Astrocyte (in vitro differentiated cells and primary cell): ENCODE results near the gene C1QL1. TPM values are rescaled to one million over a fixed set of nuclear protein-coding genes. Genes with fewer than 3 reads are reported as not detected.
A peak's percentile ranks its signal among the peaks of the same experiment; 100 is the strongest.

Experiments
- DNase-seq: peaks from one replicate; pipeline ENCODE4 v3.0.0-alpha.2; 2010; ENCODE audit warnings: low read depth
- FAIRE-seq: peaks from 2 replicates; lab custom pipeline; 2011; peaks lifted over from hg19 to GRCh38; lab: Jason Lieb, UNC
- H2AFZ ChIP-seq: 2 replicates; pipeline ENCODE4 v1.6.0; 2012; ENCODE audit warnings: low read depth, low read length, inconsistent platforms
- H3K27ac ChIP-seq: 2 replicates; pipeline ENCODE4 v1.5.1; 2011; ENCODE audit warnings: low read depth, low read length, inconsistent platforms
- H3K27me3 ChIP-seq: 2 replicates; pipeline ENCODE4 v1.6.0; 2011; ENCODE audit warnings: low read length, inconsistent platforms; ENCODE audit not compliant: insufficient read depth
- H3K36me3 ChIP-seq: 2 replicates; pipeline ENCODE4 v1.5.1; 2011; ENCODE audit warnings: low read length, inconsistent platforms; ENCODE audit not compliant: insufficient read depth
- H3K4me1 ChIP-seq: 2 replicates; pipeline ENCODE4 v1.5.1; 2011; ENCODE audit warnings: low read length, inconsistent platforms; ENCODE audit not compliant: insufficient read depth
- H3K4me2 ChIP-seq: 2 replicates; pipeline ENCODE4 v1.6.0; 2012; ENCODE audit warnings: low read length, inconsistent platforms
- H3K4me3 ChIP-seq: 2 replicates; pipeline ENCODE4 v1.5.1; 2011; ENCODE audit warnings: low read depth, mild to moderate bottlenecking, low read length, inconsistent platforms; ENCODE audit not compliant: insufficient read depth
- H3K79me2 ChIP-seq: 2 replicates; pipeline ENCODE4 v1.6.0; 2012; ENCODE audit warnings: mild to moderate bottlenecking, low read length, inconsistent platforms; ENCODE audit not compliant: insufficient read depth
- H3K9ac ChIP-seq: 2 replicates; pipeline ENCODE4 v1.6.0; 2012; ENCODE audit warnings: mild to moderate bottlenecking, low read length, inconsistent platforms
- H3K9me3 ChIP-seq: 2 replicates; pipeline ENCODE4 v1.5.1; 2012; ENCODE audit warnings: low read depth, mild to moderate bottlenecking, low read length, inconsistent platforms; ENCODE audit not compliant: insufficient read depth
- H4K20me1 ChIP-seq: 2 replicates; pipeline ENCODE4 v1.6.0; 2012; ENCODE audit warnings: low read length, inconsistent platforms; ENCODE audit not compliant: insufficient read depth
- H3K27ac Mint-ChIP-seq: one replicate; pipeline ENCODE4 v1.8.0; 2021; ENCODE audit warnings: mild to moderate bottlenecking, mixed read lengths; ENCODE audit not compliant: unreplicated experiment
- H3K27me3 Mint-ChIP-seq: one replicate; pipeline ENCODE4 v1.8.0; 2021; ENCODE audit warnings: low read depth, mixed read lengths; ENCODE audit not compliant: unreplicated experiment
- H3K36me3 Mint-ChIP-seq: one replicate; pipeline ENCODE4 v1.8.0; 2021; ENCODE audit warnings: low read depth, mixed read lengths; ENCODE audit not compliant: unreplicated experiment
- H3K4me1 Mint-ChIP-seq: one replicate; pipeline ENCODE4 v1.8.0; 2021; ENCODE audit warnings: low read depth, mixed read lengths; ENCODE audit not compliant: unreplicated experiment
- H3K4me3 Mint-ChIP-seq: one replicate; pipeline ENCODE4 v1.8.0; 2021; ENCODE audit warnings: mild to moderate bottlenecking, moderate library complexity, mixed read lengths; ENCODE audit not compliant: unreplicated experiment
- H3K9me3 Mint-ChIP-seq: one replicate; pipeline ENCODE4 v1.8.0; 2021; ENCODE audit warnings: mild to moderate bottlenecking, mixed read lengths; ENCODE audit not compliant: unreplicated experiment
- CTCF ChIP-seq: IDR thresholded peaks from 2 replicates; pipeline ENCODE4 v1.5.1; 2011; ENCODE audit warnings: low read depth, mild to moderate bottlenecking, inconsistent platforms, low read length, moderate library complexity; ENCODE audit not compliant: insufficient read depth
- EZH2 ChIP-seq: IDR thresholded peaks from 2 replicates; pipeline ENCODE4 v1.6.1; 2012; ENCODE audit warnings: mild to moderate bottlenecking, low read length, inconsistent platforms; ENCODE audit not compliant: insufficient read depth
- total RNA-seq: library from RNA; stranded (reverse); gene quantifications from 2 replicates; pipeline ENCODE4 v1.2.1, GENCODE V29; 2021

Gene C1QL1
- total RNA-seq, 1 donor from 2014 or later: not detected

- peaks cover 4% of the 10 kb centered on the region for H3K27me3 ChIP-seq
- H3K36me3 ChIP-seq: no peaks in the 10 kb centered on the region
- no peaks in the 10 kb centered on the region for H3K36me3 Mint-ChIP-seq
- H3K9ac ChIP-seq: no peak overlapping the region
- no peak for DNase-seq
- no peaks in the 10 kb centered on the region for H4K20me1 ChIP-seq
- H3K4me3 ChIP-seq: no peak overlapping the region
- H3K4me1 Mint-ChIP-seq: peaks cover 3% of the 10 kb centered on the region
- TF ChIP-seq EZH2 (no peak), CTCF (no peak)
- peaks cover 5% of the 10 kb centered on the region for H3K27me3 Mint-ChIP-seq
- H3K79me2 ChIP-seq: no peaks in the 10 kb centered on the region
- no peaks in the 10 kb centered on the region for H3K9me3 Mint-ChIP-seq
- H3K27ac Mint-ChIP-seq: no peak overlapping the region
- H3K27ac ChIP-seq: no peak overlapping the region
- no peaks in the 10 kb centered on the region for H3K9me3 ChIP-seq
- peaks cover 5% of the 10 kb centered on the region for H3K4me1 ChIP-seq
- H3K4me3 Mint-ChIP-seq: no peak overlapping the region
- H2AFZ ChIP-seq: no peak overlapping the region
- no peak overlapping the region for H3K4me2 ChIP-seq
- no peak for FAIRE-seq
Observed at GRCh38 chr17:44955674-44956425, 12.3 kb downstream of the C1QL1 start.

- H3K9me3 ChIP-seq: no peaks in the 10 kb centered on the region
- Mint-ChIP-seq H3K27ac (no peak overlapping the region), H3K4me3 (no peak overlapping the region), H3K27me3 (peaks cover 9% of the 10 kb centered on the region), H3K4me1 (peaks cover 3% of the 10 kb centered on the region), H3K36me3 (no peaks in the 10 kb centered on the region), H3K9me3 (no peaks in the 10 kb centered on the region)
- no peak overlapping the region for H3K27ac ChIP-seq
- H3K27me3 ChIP-seq: peaks cover 4% of the 10 kb centered on the region
- H3K9ac ChIP-seq: no peak overlapping the region
- no peak for DNase-seq
- H4K20me1 ChIP-seq: no peaks in the 10 kb centered on the region
- no peaks in the 10 kb centered on the region for H3K79me2 ChIP-seq
- TF ChIP-seq EZH2: no peak
- TF ChIP-seq CTCF: no peak
- H3K4me3 ChIP-seq: no peak overlapping the region
- peaks cover 1% of the 10 kb centered on the region for H3K4me1 ChIP-seq
- no peak overlapping the region for H3K4me2 ChIP-seq
- no peak for FAIRE-seq
- no peaks in the 10 kb centered on the region for H3K36me3 ChIP-seq
- H2AFZ ChIP-seq: no peak overlapping the region
Observed at GRCh38 chr17:44952946-44953475, 15.1 kb downstream of the C1QL1 start.

- TF ChIP-seq CTCF (no peak), EZH2 (no peak)
- DNase-seq: no peak
- peaks cover 6% of the 10 kb centered on the region for H3K27me3 Mint-ChIP-seq
- no peak for FAIRE-seq
- peak overlapping the region; percentile 88 for H3K27ac Mint-ChIP-seq
- H3K9me3 ChIP-seq: no peaks in the 10 kb centered on the region
- H3K4me3 ChIP-seq: peak overlapping the region; percentile 84
- H3K79me2 ChIP-seq: peaks cover 44% of the 10 kb centered on the region
- H3K4me1 ChIP-seq: peaks cover 4% of the 10 kb centered on the region
- H3K36me3 ChIP-seq: no peaks in the 10 kb centered on the region
- H3K4me1 Mint-ChIP-seq: no peaks in the 10 kb centered on the region
- no peaks in the 10 kb centered on the region for H3K27me3 ChIP-seq
- H3K9me3 Mint-ChIP-seq: no peaks in the 10 kb centered on the region
- peak overlapping the region; percentile 86 for H2AFZ ChIP-seq
- H3K27ac ChIP-seq: no peak overlapping the region
- H3K4me3 Mint-ChIP-seq: peak overlapping the region; percentile 91
- no peaks in the 10 kb centered on the region for H3K36me3 Mint-ChIP-seq
- peak overlapping the region; percentile 91 for H3K4me2 ChIP-seq
- no peaks in the 10 kb centered on the region for H4K20me1 ChIP-seq
- peak overlapping the region; percentile 81 for H3K9ac ChIP-seq
Observed at GRCh38 chr17:44948315-44948795, 19.7 kb downstream of the C1QL1 start.
